Erythroblast (primary cell): ENCODE results near the gene ATF7IP2.

Source experiments
- GATA1 ChIP-seq: IDR thresholded peaks from 2 replicates; pipeline ENCODE4 v1.6.1; 2011; ENCODE audit warnings: low read depth, mild to moderate bottlenecking, control low read depth, low read length, moderate library complexity
- POLR2A ChIP-seq: IDR thresholded peaks from 2 replicates; pipeline ENCODE4 v1.6.1; 2011; ENCODE audit warnings: mild to moderate bottlenecking, low read length

DNA sequence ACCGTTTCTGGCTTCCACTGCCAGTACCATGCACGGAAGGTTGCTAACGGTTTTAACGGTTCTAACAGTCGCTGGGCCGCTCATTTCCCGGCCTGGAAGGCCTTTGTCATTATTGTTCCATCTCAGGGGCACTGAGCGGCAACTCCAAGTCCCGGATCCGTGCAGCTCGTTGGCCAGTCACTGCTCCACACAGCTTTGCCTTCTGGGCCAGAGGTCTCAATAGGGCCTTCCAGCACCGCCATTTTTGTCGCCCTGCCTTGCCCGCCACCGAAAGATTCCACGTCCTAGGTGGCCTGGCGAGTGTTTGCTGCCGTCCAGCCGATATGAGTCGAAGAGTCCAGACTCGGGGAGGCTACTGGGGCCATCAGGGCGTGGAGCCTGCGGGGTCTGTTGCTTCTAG, 30.3 kb upstream of the ATF7IP2 start:
- TF ChIP-seq POLR2A (no peak), GATA1 (no peak)
